ENCODE measurements around the gene TMEM182.

The TMEM182 gene

GRCh38 chr2:102780467-102780866 lies 18.6 kb downstream of the TMEM182 start:
- Histone ChIP-seq H3K27ac (no peak overlapping the region), H3K4me3 (no peak overlapping the region)
- no peak for TF ChIP-seq CTCF (IDR thresholded peaks at IDR 0.05)
- DNase-seq (ENCODE audit: low spot score): no peak

GRCh38 chr2:102782187-102782586 lies 20.4 kb downstream of the TMEM182 start:
- Histone ChIP-seq H3K4me3 (no peak overlapping the region), H3K27ac (no peak overlapping the region)
- TF ChIP-seq CTCF (IDR thresholded peaks at IDR 0.05): no peak
- no peak for DNase-seq (ENCODE audit: low spot score)

GRCh38 chr2:102782933-102783332 lies 21.1 kb downstream of the TMEM182 start:
- no peak for TF ChIP-seq CTCF (IDR thresholded peaks at IDR 0.05)
- no peak overlapping the region for H3K27ac ChIP-seq

GRCh38 chr2:102783506-102784183 lies 21.8 kb downstream of the TMEM182 start:
- TF ChIP-seq CTCF (IDR thresholded peaks at IDR 0.05): no peak
- Histone ChIP-seq H3K27ac (no peak overlapping the region), H3K4me3 (no peak overlapping the region)
- DNase-seq (ENCODE audit: low spot score): no peak

More at GRCh38 chr2:102782933-102783332, 21.1 kb downstream of the TMEM182 start:
- no peak for DNase-seq (ENCODE audit: low spot score)
- no peak overlapping the region for H3K4me3 ChIP-seq

GRCh38 chr2:102784940-102785339 lies 23.1 kb downstream of the TMEM182 start:
- no peak for TF ChIP-seq CTCF (IDR thresholded peaks at IDR 0.05)
- Histone ChIP-seq H3K4me3 (no peak overlapping the region), H3K27ac (no peak overlapping the region)
- no peak for DNase-seq (ENCODE audit: low spot score)

- no peak for DNase-seq (ENCODE audit: low spot score)
- no peak for TF ChIP-seq CTCF (IDR thresholded peaks at IDR 0.05)
- H3K4me3 ChIP-seq: no peak overlapping the region
- H3K27ac ChIP-seq: no peak overlapping the region
These were observed 26.5 kb downstream of the TMEM182 start for GRCh38 chr2:102788216-102788884.

GRCh38 chr2:102788885-102789260 lies 27.0 kb downstream of the TMEM182 start:
- no peak for DNase-seq (ENCODE audit: low spot score)
- Histone ChIP-seq H3K27ac (no peak overlapping the region), H3K4me3 (no peak overlapping the region)
- no peak for TF ChIP-seq CTCF (IDR thresholded peaks at IDR 0.05)
